ENCODE measurements around the gene TMEM109.

TMEM109 gene

DNA sequence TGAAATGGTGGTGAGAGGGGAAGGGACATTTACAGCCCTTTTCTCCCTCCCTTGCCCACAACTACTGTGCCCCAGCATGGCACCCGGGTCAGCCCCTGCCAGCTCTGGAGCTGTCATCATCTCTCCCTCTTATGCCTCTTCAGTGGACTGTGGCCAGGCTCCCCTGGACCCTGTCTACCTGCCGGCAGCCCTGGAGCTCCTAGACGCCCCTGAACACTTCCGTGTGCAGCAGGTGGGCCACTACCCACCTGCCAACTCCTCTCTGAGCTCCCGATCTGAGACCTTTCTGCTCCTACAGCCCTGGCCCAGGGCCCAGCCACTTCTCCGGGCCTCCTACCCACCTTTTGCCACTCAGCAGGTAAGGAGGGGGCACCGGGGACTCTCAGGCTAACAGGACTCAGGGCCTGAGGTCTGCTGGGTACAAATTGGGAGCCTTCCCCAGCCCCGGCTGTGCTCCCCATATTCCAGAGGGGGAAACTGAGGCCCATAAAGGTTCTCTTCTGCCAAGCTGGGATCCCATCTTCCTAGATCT, 13.2 kb downstream of the TMEM109 start:
- Histone ChIP-seq H4K12ac (ENCODE audit: low read depth, low read length) (no peak overlapping the region), H2BK5ac (ENCODE audit: low read depth, low read length, poor library complexity) (no peak overlapping the region), H3K4me3 (ENCODE audit: low read depth, low read length) (no peak overlapping the region), H3K9me3 (ENCODE audit: insufficient read depth, low read depth, low read length) (no peaks in the 10 kb centered on the region), H2AK5ac (ENCODE audit: low read length) (no peak overlapping the region), H3K79me2 (ENCODE audit: control insufficient read depth, insufficient read depth, low read length, poor library complexity) (peaks cover 10% of the 10 kb centered on the region), H4K91ac (ENCODE audit: low read depth, low read length) (no peak overlapping the region), H3K4me2 (ENCODE audit: low read length) (no peak overlapping the region), H3K4me1 (ENCODE audit: control insufficient read depth in 1 of 2, insufficient read depth in 2 of 2, low read length in 2 of 2) (peaks cover 10 to 17% of the 10 kb centered on the region in 2 experiments), H3K79me1 (ENCODE audit: low read length) (peaks cover 10% of the 10 kb centered on the region), H2BK120ac (ENCODE audit: insufficient read depth, low read length, poor library complexity) (no peak overlapping the region), H3K36me3 (ENCODE audit: control insufficient read depth in 1 of 2, insufficient read depth in 2 of 2, low read length in 2 of 2) (peaks cover 61 to 65% of the 10 kb centered on the region in 2 experiments), H2AFZ (ENCODE audit: insufficient read depth, low read length, poor library complexity) (no peak overlapping the region), H3K9ac (ENCODE audit: low read length) (no peak overlapping the region), H3K27me3 (ENCODE audit: insufficient read depth, low read length) (no peaks in the 10 kb centered on the region), H2BK12ac (ENCODE audit: low read length) (no peak overlapping the region), H3K27ac (ENCODE audit: low read depth, low read length) (no peak overlapping the region), H3K18ac (ENCODE audit: low read length) (no peak overlapping the region), H4K8ac (ENCODE audit: low read depth, low read length) (no peak overlapping the region), H3K23ac (ENCODE audit: low read length) (no peak overlapping the region), H3K4ac (ENCODE audit: low read depth, low read length) (no peak overlapping the region), H3K14ac (ENCODE audit: low read length) (no peak overlapping the region)
- DNase-seq, result no peak
- WGBS (ENCODE audit: extremely low coverage, insufficient coverage, insufficient read length), result no CpG with 5 or more reads among the region's 8 CpGs

DNA sequence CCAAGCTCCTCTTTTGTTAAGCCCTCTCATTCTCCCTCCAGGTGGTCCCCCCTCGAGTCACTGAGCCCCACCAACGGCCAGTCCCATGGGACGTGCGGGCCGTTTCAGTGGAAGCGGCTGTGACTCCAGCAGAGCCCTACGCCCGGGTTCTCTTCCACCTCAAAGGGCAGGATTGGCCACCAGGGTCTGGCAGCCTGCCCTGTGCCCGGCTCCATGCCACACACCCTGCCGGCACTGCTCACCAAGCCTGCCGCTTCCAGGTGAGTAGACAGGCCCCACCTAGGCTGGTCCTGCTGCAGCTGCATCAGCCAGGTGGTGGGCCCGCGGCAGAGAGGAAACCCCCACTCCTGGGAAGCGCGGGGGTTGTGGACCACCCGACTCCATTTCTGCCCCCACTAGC, 13.6 kb downstream of the TMEM109 start:
- Histone ChIP-seq H3K4me1 (ENCODE audit: control insufficient read depth in 1 of 2, insufficient read depth in 2 of 2, low read length in 2 of 2) (peaks cover 10 to 17% of the 10 kb centered on the region in 2 experiments), H3K23ac (ENCODE audit: low read length) (no peak overlapping the region), H3K4me2 (ENCODE audit: low read length) (no peak overlapping the region), H4K91ac (ENCODE audit: low read depth, low read length) (no peak overlapping the region), H3K36me3 (ENCODE audit: control insufficient read depth in 1 of 2, insufficient read depth in 2 of 2, low read length in 2 of 2) (peaks cover 58 to 63% of the 10 kb centered on the region in 2 experiments), H3K4ac (ENCODE audit: low read depth, low read length) (no peak overlapping the region), H4K12ac (ENCODE audit: low read depth, low read length) (no peak overlapping the region), H3K18ac (ENCODE audit: low read length) (no peak overlapping the region), H2AK5ac (ENCODE audit: low read length) (no peak overlapping the region), H3K79me2 (ENCODE audit: control insufficient read depth, insufficient read depth, low read length, poor library complexity) (peaks cover 10% of the 10 kb centered on the region), H2AFZ (ENCODE audit: insufficient read depth, low read length, poor library complexity) (no peak overlapping the region), H3K9me3 (ENCODE audit: insufficient read depth, low read depth, low read length) (no peaks in the 10 kb centered on the region), H4K8ac (ENCODE audit: low read depth, low read length) (no peak overlapping the region), H2BK12ac (ENCODE audit: low read length) (no peak overlapping the region), H3K27me3 (ENCODE audit: insufficient read depth, low read length) (no peaks in the 10 kb centered on the region), H3K9ac (ENCODE audit: low read length) (no peak overlapping the region), H3K4me3 (ENCODE audit: low read depth, low read length) (no peak overlapping the region), H3K14ac (ENCODE audit: low read length) (no peak overlapping the region), H2BK5ac (ENCODE audit: low read depth, low read length, poor library complexity) (no peak overlapping the region), H3K27ac (ENCODE audit: low read depth, low read length) (no peak overlapping the region), H3K79me1 (ENCODE audit: low read length) (peaks cover 10% of the 10 kb centered on the region), H2BK120ac (ENCODE audit: insufficient read depth, low read length, poor library complexity) (no peak overlapping the region)
- WGBS (ENCODE audit: extremely low coverage, insufficient coverage, insufficient read length), result no CpG with 5 or more reads among the region's 16 CpGs
- DNase-seq, result no peak

DNA sequence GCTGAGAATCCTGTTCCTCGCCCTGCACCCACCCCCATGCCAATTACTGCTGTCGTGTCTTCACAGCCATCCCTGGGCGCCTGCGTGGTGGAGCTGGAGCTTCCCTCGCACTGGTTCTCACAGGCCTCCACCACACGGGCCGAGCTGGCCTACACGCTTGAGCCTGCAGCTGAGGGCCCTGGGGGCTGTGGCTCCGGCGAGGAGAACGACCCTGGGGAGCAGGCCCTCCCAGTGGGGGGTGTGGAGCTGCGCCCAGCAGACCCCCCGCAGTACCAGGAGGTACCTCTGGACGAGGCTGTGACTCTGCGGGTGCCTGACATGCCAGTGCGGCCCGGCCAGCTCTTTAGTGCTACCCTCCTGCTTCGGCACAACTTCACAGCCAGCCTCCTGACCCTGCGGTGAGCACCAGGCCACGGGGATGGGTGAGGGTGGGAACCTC, 14.6 kb downstream of the TMEM109 start:
- H3K27ac ChIP-seq (ENCODE audit: low read depth, low read length), result no peak overlapping the region
- H3K36me3 ChIP-seq (ENCODE audit: control insufficient read depth in 1 of 2, insufficient read depth in 2 of 2, low read length in 2 of 2), result peaks cover 62 to 64% of the 10 kb centered on the region in 2 experiments
- H3K9ac ChIP-seq (ENCODE audit: low read length), result no peak overlapping the region
- no peak overlapping the region for H2BK5ac ChIP-seq (ENCODE audit: low read depth, low read length, poor library complexity)
- no peaks in the 10 kb centered on the region for H3K27me3 ChIP-seq (ENCODE audit: insufficient read depth, low read length)
- no peak overlapping the region for H2BK12ac ChIP-seq (ENCODE audit: low read length)
- H3K4ac ChIP-seq (ENCODE audit: low read depth, low read length), result no peak overlapping the region
- H2AK5ac ChIP-seq (ENCODE audit: low read length), result no peak overlapping the region
- no peak overlapping the region for H3K23ac ChIP-seq (ENCODE audit: low read length)
- peaks cover 10% of the 10 kb centered on the region for H3K79me1 ChIP-seq (ENCODE audit: low read length)
- no peak overlapping the region for H3K4me2 ChIP-seq (ENCODE audit: low read length)
- H4K91ac ChIP-seq (ENCODE audit: low read depth, low read length), result no peak overlapping the region
- H3K9me3 ChIP-seq (ENCODE audit: insufficient read depth, low read depth, low read length), result no peaks in the 10 kb centered on the region
- peaks cover 10% of the 10 kb centered on the region for H3K79me2 ChIP-seq (ENCODE audit: control insufficient read depth, insufficient read depth, low read length, poor library complexity)
- no peak overlapping the region for H2BK120ac ChIP-seq (ENCODE audit: insufficient read depth, low read length, poor library complexity)
- no peak overlapping the region for H2AFZ ChIP-seq (ENCODE audit: insufficient read depth, low read length, poor library complexity)
- no peak overlapping the region for H4K8ac ChIP-seq (ENCODE audit: low read depth, low read length)
- no peak overlapping the region for H3K4me3 ChIP-seq (ENCODE audit: low read depth, low read length)
- DNase-seq, result no peak
- H3K18ac ChIP-seq (ENCODE audit: low read length), result no peak overlapping the region
- peaks cover 10 to 19% of the 10 kb centered on the region in 2 experiments for H3K4me1 ChIP-seq (ENCODE audit: control insufficient read depth in 1 of 2, insufficient read depth in 2 of 2, low read length in 2 of 2)
- no peak overlapping the region for H4K12ac ChIP-seq (ENCODE audit: low read depth, low read length)
- no CpG with 5 or more reads among the region's 20 CpGs for WGBS (ENCODE audit: extremely low coverage, insufficient coverage, insufficient read length)
- no peak overlapping the region for H3K14ac ChIP-seq (ENCODE audit: low read length)

DNA sequence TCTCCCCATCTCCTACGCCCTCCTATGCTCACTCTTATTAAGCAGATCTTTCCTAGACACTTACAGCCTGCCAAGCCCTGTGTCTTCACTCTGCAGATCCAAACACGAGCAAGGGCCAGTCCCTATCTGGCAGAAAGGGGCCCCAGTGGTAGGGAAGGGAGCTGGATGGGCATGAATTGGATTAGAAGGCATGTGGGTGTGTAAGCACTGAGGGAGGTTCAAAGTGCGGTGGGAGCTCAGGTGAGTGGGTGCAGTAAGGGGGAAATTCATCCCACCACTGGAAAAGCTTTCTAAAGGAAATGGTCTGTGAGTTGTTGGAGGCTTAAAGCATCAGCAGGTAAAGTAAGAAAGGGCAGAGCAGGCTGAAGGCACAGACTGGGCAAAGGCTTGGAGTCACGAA, 15.8 kb downstream of the TMEM109 start:
- H2BK120ac ChIP-seq (ENCODE audit: insufficient read depth, low read length, poor library complexity), result no peak overlapping the region
- no peak for DNase-seq
- H4K8ac ChIP-seq (ENCODE audit: low read depth, low read length), result no peak overlapping the region
- no peak overlapping the region for H2AK5ac ChIP-seq (ENCODE audit: low read length)
- no peak overlapping the region for H3K14ac ChIP-seq (ENCODE audit: low read length)
- no peaks in the 10 kb centered on the region for H3K9me3 ChIP-seq (ENCODE audit: insufficient read depth, low read depth, low read length)
- no peak overlapping the region for H3K4me2 ChIP-seq (ENCODE audit: low read length)
- H4K91ac ChIP-seq (ENCODE audit: low read depth, low read length), result no peak overlapping the region
- no peak overlapping the region for H3K9ac ChIP-seq (ENCODE audit: low read length)
- peaks cover 74 to 76% of the 10 kb centered on the region in 2 experiments for H3K36me3 ChIP-seq (ENCODE audit: control insufficient read depth in 1 of 2, insufficient read depth in 2 of 2, low read length in 2 of 2)
- no peak overlapping the region for H3K4ac ChIP-seq (ENCODE audit: low read depth, low read length)
- no peak overlapping the region for H2BK5ac ChIP-seq (ENCODE audit: low read depth, low read length, poor library complexity)
- H3K27me3 ChIP-seq (ENCODE audit: insufficient read depth, low read length), result no peaks in the 10 kb centered on the region
- H3K4me1 ChIP-seq (ENCODE audit: control insufficient read depth in 1 of 2, insufficient read depth in 2 of 2, low read length in 2 of 2), result peaks cover 5 to 13% of the 10 kb centered on the region in 2 experiments
- H3K79me1 ChIP-seq (ENCODE audit: low read length), result peaks cover 2% of the 10 kb centered on the region
- no peak overlapping the region for H4K12ac ChIP-seq (ENCODE audit: low read depth, low read length)
- no CpG with 5 or more reads among the region's 4 CpGs for WGBS (ENCODE audit: extremely low coverage, insufficient coverage, insufficient read length)
- no peak overlapping the region for H2BK12ac ChIP-seq (ENCODE audit: low read length)
- no peak overlapping the region for H3K23ac ChIP-seq (ENCODE audit: low read length)
- no peak overlapping the region for H2AFZ ChIP-seq (ENCODE audit: insufficient read depth, low read length, poor library complexity)
- no peak overlapping the region for H3K18ac ChIP-seq (ENCODE audit: low read length)
- H3K4me3 ChIP-seq (ENCODE audit: low read depth, low read length), result no peak overlapping the region
- peaks cover 6% of the 10 kb centered on the region for H3K79me2 ChIP-seq (ENCODE audit: control insufficient read depth, insufficient read depth, low read length, poor library complexity)
- no peak overlapping the region for H3K27ac ChIP-seq (ENCODE audit: low read depth, low read length)

Measured in trophoblast cell (in vitro differentiated cells and primary cell).